HEK293 (cell line): ENCODE measurements around the gene COPZ1.
A peak's percentile ranks its signal among the peaks of the same experiment; 100 is the strongest.

Source experiments
- KLF10 ChIP-seq: fragments of 450-650 bp; IDR thresholded peaks from 2 replicates; pipeline ENCODE4 v1.5.1; 2018; ENCODE audit warnings: missing biosample characterization, mild to moderate bottlenecking, missing genetic modification characterization
- ZBTB17 ChIP-seq: fragments of 450-650 bp; formaldehyde crosslinking; IDR thresholded peaks from 2 replicates; pipeline ENCODE4 v1.5.1; 2016; ENCODE audit warnings: missing biosample characterization, missing genetic modification characterization
- ZBTB48 ChIP-seq: fragments of 450-650 bp; formaldehyde crosslinking; IDR thresholded peaks from 2 replicates; pipeline ENCODE4 v1.5.1; 2016; ENCODE audit warnings: missing biosample characterization, missing genetic modification characterization
- ZNF112 ChIP-seq: fragments of 450-650 bp; formaldehyde crosslinking; IDR thresholded peaks from 2 replicates; pipeline ENCODE4 v1.5.0; 2017; ENCODE audit warnings: missing biosample characterization, missing genetic modification characterization
- ZNF138 ChIP-seq: fragments of 450-650 bp; formaldehyde crosslinking; IDR thresholded peaks from 2 replicates; pipeline ENCODE4 v1.5.1; 2016; ENCODE audit warnings: missing biosample characterization, missing genetic modification characterization, borderline replicate concordance
- ZNF274 ChIP-seq, 2 experiments: fragments of 200-500 bp in 1 of 2; fragments of 450-650 bp in 1 of 2; sonication (Bioruptor generic) in 1 of 2; formaldehyde crosslinking in 1 of 2; IDR thresholded peaks; 2 replicates each; pipeline versions ENCODE4 v1.5.1 to v1.6.1; 2014 to 2016; ENCODE audit warnings: borderline replicate concordance in 1 of 2, inconsistent platforms in 1 of 2, low read length in 1 of 2, missing biosample characterization in 1 of 2, missing genetic modification characterization in 1 of 2
- ZNF521 ChIP-seq: fragments of 450-650 bp; formaldehyde crosslinking; IDR thresholded peaks from 2 replicates; pipeline ENCODE4 v1.5.1; 2017; ENCODE audit warnings: missing biosample characterization, mild to moderate bottlenecking, missing genetic modification characterization
- ZNF529 ChIP-seq: fragments of 450-650 bp; formaldehyde crosslinking; IDR thresholded peaks from 2 replicates; pipeline ENCODE4 v1.5.1; 2017; ENCODE audit warnings: missing genetic modification characterization, missing biosample characterization; ENCODE audit not compliant: insufficient replicate concordance
- ZNF561 ChIP-seq: fragments of 450-650 bp; IDR thresholded peaks from 2 replicates; pipeline ENCODE4 v1.5.1; 2018; ENCODE audit warnings: missing biosample characterization, missing genetic modification characterization, borderline replicate concordance
- ZNF571 ChIP-seq: fragments of 450-650 bp; formaldehyde crosslinking; IDR thresholded peaks from 2 replicates; pipeline ENCODE4 v1.5.0; 2017; ENCODE audit warnings: missing biosample characterization, missing genetic modification characterization
- ZNF600 ChIP-seq: fragments of 450-650 bp; formaldehyde crosslinking; IDR thresholded peaks from 2 replicates; pipeline ENCODE4 v1.5.1; 2016; ENCODE audit warnings: missing biosample characterization, missing genetic modification characterization
- ZNF610 ChIP-seq: fragments of 450-650 bp; formaldehyde crosslinking; IDR thresholded peaks from 2 replicates; pipeline ENCODE4 v1.5.1; 2016; ENCODE audit warnings: missing biosample characterization, missing genetic modification characterization, borderline replicate concordance
- ZNF660 ChIP-seq: fragments of 450-650 bp; IDR thresholded peaks from 2 replicates; pipeline ENCODE4 v1.5.1; 2018; ENCODE audit warnings: missing biosample characterization, mild to moderate bottlenecking, missing genetic modification characterization
- ZNF670 ChIP-seq: fragments of 450-650 bp; formaldehyde crosslinking; IDR thresholded peaks from 2 replicates; pipeline ENCODE4 v1.5.1; 2016; ENCODE audit warnings: missing biosample characterization, missing genetic modification characterization, low read depth
- ZNF830 ChIP-seq: fragments of 450-650 bp; IDR thresholded peaks from 2 replicates; pipeline ENCODE4 v1.5.0; 2018; ENCODE audit warnings: missing biosample characterization, missing genetic modification characterization, low read depth, mild to moderate bottlenecking, moderate library complexity
- ZNF837 ChIP-seq: fragments of 450-650 bp; formaldehyde crosslinking; IDR thresholded peaks from 2 replicates; pipeline ENCODE4 v1.5.1; 2016; ENCODE audit warnings: missing biosample characterization, missing genetic modification characterization
- TF ChIP-seq, protein P1 (sequence below): fragments of 450-650 bp; formaldehyde crosslinking; IDR thresholded peaks from 2 replicates; pipeline ENCODE4 v1.5.1; 2017; ENCODE audit warnings: missing biosample characterization, missing genetic modification characterization
- TF ChIP-seq, protein P2 (sequence below): sonication (generic); formaldehyde crosslinking; IDR thresholded peaks from 2 replicates; pipeline ENCODE4 v1.8.1; 2022; ENCODE audit warnings: mild to moderate bottlenecking, moderate library complexity, missing genetic modification reagents
- TF ChIP-seq, protein P3 (sequence below): fragments of 450-650 bp; IDR thresholded peaks from 2 replicates; pipeline ENCODE4 v1.5.1; 2018; ENCODE audit warnings: missing biosample characterization, missing genetic modification characterization
- TF ChIP-seq, protein P4 (sequence below): fragments of 450-650 bp; formaldehyde crosslinking; IDR thresholded peaks from 2 replicates; pipeline ENCODE4 v1.5.1; 2016; ENCODE audit warnings: missing biosample characterization, missing genetic modification characterization
- TF ChIP-seq, protein P5 (sequence below): fragments of 450-650 bp; formaldehyde crosslinking; IDR thresholded peaks from 2 replicates; pipeline ENCODE4 v1.5.1; 2016; ENCODE audit warnings: missing biosample characterization, missing genetic modification characterization
- TF ChIP-seq, protein P6 (sequence below): fragments of 450-650 bp; IDR thresholded peaks from 2 replicates; pipeline ENCODE4 v1.5.1; 2018; ENCODE audit warnings: missing biosample characterization, mild to moderate bottlenecking, missing genetic modification characterization
- TF ChIP-seq, protein P7 (sequence below): fragments of 450-650 bp; formaldehyde crosslinking; IDR thresholded peaks from 2 replicates; pipeline ENCODE4 v1.5.1; 2016; ENCODE audit warnings: missing biosample characterization, missing genetic modification characterization

Gene COPZ1

DNA sequence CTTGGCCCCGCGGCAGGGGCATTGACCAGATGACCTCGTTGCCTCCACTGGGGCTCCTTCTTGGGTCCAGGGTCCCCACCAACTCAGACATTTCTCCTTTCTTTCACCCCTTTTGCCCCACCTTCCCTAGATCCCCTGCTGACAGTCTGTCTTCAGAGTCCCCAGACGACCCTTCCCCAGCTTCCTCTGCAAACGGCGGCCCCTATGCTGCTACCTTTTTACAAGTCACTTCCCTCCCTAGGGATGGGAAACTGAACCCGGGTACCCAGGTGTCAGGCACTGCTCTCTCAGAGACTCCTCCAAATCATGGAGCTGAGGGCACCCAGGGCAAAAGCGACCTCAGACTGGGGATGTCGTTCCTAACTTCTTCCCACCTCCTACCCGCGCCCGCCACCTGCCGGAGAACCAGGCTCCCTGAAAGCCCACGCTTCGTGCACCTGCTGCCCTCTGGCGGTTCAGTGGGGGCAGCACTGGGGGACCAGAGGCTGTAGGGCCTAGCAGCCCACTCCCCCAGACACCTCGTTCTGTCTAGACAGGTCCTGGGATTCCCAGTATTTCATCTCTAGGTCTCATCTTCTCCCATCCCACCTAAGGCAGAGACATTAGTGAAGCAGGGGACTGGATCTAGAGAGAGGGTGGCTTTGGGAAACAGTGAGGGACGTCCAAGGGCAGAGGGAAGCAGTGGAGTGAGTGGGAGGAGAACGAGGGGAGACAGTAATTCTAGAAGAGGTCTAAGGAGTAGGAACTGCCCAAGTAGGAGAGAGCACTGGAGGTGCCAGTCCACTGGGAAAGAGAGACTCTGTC lies 54.7 kb downstream of the COPZ1 start (continued):
- TF ChIP-seq, protein P1, sequence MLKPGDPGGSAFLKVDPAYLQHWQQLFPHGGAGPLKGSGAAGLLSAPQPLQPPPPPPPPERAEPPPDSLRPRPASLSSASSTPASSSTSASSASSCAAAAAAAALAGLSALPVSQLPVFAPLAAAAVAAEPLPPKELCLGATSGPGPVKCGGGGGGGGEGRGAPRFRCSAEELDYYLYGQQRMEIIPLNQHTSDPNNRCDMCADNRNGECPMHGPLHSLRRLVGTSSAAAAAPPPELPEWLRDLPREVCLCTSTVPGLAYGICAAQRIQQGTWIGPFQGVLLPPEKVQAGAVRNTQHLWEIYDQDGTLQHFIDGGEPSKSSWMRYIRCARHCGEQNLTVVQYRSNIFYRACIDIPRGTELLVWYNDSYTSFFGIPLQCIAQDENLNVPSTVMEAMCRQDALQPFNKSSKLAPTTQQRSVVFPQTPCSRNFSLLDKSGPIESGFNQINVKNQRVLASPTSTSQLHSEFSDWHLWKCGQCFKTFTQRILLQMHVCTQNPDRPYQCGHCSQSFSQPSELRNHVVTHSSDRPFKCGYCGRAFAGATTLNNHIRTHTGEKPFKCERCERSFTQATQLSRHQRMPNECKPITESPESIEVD (tag by site-specific recombination): no peak
- TF ChIP-seq ZNF529 (tag by site-specific recombination) (no peak), ZNF521 (tag by site-specific recombination) (no peak), ZBTB48 (tag by site-specific recombination) (peak; percentile 79), ZNF274 (IDR thresholded peaks at IDR 0.05; ENCODE audit: low read length) (no peak), ZNF274 (tag by site-specific recombination; IDR thresholded peaks at IDR 0.05; ENCODE audit: borderline replicate concordance) (no peak), ZNF837 (tag by site-specific recombination) (no peak), ZNF660 (tag by site-specific recombination) (peak; percentile 91), ZNF830 (tag by site-specific recombination) (no peak), ZNF561 (peak; percentile 34; the same call in 1 of the 2 replicates), KLF10 (no peak; the same call in 1 of the 2 replicates), ZNF600 (0 out of 2 replicates have a peak, but pooled peaks have one; percentile 26), ZNF112 (tag by site-specific recombination) (no peak), ZNF610 (tag by site-specific recombination) (no peak), ZNF138 (no peak), ZNF571 (no peak), ZNF670 (no peak), ZBTB17 (peak; percentile 75; the same call in 1 of the 2 replicates)
- TF ChIP-seq, protein P2, sequence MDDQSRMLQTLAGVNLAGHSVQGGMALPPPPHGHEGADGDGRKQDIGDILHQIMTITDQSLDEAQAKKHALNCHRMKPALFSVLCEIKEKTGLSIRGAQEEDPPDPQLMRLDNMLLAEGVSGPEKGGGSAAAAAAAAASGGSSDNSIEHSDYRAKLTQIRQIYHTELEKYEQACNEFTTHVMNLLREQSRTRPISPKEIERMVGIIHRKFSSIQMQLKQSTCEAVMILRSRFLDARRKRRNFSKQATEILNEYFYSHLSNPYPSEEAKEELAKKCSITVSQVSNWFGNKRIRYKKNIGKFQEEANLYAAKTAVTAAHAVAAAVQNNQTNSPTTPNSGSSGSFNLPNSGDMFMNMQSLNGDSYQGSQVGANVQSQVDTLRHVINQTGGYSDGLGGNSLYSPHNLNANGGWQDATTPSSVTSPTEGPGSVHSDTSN (CRISPR knock-in tag): no peak
- TF ChIP-seq, protein P3, sequence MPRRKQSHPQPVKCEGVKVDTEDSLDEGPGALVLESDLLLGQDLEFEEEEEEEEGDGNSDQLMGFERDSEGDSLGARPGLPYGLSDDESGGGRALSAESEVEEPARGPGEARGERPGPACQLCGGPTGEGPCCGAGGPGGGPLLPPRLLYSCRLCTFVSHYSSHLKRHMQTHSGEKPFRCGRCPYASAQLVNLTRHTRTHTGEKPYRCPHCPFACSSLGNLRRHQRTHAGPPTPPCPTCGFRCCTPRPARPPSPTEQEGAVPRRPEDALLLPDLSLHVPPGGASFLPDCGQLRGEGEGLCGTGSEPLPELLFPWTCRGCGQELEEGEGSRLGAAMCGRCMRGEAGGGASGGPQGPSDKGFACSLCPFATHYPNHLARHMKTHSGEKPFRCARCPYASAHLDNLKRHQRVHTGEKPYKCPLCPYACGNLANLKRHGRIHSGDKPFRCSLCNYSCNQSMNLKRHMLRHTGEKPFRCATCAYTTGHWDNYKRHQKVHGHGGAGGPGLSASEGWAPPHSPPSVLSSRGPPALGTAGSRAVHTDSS: no peak
- TF ChIP-seq, protein P4, sequence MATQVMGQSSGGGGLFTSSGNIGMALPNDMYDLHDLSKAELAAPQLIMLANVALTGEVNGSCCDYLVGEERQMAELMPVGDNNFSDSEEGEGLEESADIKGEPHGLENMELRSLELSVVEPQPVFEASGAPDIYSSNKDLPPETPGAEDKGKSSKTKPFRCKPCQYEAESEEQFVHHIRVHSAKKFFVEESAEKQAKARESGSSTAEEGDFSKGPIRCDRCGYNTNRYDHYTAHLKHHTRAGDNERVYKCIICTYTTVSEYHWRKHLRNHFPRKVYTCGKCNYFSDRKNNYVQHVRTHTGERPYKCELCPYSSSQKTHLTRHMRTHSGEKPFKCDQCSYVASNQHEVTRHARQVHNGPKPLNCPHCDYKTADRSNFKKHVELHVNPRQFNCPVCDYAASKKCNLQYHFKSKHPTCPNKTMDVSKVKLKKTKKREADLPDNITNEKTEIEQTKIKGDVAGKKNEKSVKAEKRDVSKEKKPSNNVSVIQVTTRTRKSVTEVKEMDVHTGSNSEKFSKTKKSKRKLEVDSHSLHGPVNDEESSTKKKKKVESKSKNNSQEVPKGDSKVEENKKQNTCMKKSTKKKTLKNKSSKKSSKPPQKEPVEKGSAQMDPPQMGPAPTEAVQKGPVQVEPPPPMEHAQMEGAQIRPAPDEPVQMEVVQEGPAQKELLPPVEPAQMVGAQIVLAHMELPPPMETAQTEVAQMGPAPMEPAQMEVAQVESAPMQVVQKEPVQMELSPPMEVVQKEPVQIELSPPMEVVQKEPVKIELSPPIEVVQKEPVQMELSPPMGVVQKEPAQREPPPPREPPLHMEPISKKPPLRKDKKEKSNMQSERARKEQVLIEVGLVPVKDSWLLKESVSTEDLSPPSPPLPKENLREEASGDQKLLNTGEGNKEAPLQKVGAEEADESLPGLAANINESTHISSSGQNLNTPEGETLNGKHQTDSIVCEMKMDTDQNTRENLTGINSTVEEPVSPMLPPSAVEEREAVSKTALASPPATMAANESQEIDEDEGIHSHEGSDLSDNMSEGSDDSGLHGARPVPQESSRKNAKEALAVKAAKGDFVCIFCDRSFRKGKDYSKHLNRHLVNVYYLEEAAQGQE (tag by site-specific recombination): 0 out of 2 replicates have a peak, but pooled peaks have one; percentile 12
- TF ChIP-seq, protein P5, sequence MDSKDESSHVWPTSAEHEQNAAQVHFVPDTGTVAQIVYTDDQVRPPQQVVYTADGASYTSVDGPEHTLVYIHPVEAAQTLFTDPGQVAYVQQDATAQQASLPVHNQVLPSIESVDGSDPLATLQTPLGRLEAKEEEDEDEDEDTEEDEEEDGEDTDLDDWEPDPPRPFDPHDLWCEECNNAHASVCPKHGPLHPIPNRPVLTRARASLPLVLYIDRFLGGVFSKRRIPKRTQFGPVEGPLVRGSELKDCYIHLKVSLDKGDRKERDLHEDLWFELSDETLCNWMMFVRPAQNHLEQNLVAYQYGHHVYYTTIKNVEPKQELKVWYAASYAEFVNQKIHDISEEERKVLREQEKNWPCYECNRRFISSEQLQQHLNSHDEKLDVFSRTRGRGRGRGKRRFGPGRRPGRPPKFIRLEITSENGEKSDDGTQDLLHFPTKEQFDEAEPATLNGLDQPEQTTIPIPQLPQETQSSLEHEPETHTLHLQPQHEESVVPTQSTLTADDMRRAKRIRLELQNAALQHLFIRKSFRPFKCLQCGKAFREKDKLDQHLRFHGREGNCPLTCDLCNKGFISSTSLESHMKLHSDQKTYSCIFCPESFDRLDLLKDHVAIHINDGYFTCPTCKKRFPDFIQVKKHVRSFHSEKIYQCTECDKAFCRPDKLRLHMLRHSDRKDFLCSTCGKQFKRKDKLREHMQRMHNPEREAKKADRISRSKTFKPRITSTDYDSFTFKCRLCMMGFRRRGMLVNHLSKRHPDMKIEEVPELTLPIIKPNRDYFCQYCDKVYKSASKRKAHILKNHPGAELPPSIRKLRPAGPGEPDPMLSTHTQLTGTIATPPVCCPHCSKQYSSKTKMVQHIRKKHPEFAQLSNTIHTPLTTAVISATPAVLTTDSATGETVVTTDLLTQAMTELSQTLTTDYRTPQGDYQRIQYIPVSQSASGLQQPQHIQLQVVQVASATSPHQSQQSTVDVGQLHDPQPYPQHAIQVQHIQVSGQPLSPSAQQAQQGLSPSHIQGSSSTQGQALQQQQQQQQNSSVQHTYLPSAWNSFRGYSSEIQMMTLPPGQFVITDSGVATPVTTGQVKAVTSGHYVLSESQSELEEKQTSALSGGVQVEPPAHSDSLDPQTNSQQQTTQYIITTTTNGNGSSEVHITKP (tag by site-specific recombination): peak; percentile 75
- TF ChIP-seq, protein P6, sequence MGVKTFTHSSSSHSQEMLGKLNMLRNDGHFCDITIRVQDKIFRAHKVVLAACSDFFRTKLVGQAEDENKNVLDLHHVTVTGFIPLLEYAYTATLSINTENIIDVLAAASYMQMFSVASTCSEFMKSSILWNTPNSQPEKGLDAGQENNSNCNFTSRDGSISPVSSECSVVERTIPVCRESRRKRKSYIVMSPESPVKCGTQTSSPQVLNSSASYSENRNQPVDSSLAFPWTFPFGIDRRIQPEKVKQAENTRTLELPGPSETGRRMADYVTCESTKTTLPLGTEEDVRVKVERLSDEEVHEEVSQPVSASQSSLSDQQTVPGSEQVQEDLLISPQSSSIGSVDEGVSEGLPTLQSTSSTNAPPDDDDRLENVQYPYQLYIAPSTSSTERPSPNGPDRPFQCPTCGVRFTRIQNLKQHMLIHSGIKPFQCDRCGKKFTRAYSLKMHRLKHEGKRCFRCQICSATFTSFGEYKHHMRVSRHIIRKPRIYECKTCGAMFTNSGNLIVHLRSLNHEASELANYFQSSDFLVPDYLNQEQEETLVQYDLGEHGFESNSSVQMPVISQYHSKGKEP (tag by site-specific recombination): 0 out of 2 replicates have a peak, but pooled peaks have one; percentile 24
- TF ChIP-seq, protein P7, sequence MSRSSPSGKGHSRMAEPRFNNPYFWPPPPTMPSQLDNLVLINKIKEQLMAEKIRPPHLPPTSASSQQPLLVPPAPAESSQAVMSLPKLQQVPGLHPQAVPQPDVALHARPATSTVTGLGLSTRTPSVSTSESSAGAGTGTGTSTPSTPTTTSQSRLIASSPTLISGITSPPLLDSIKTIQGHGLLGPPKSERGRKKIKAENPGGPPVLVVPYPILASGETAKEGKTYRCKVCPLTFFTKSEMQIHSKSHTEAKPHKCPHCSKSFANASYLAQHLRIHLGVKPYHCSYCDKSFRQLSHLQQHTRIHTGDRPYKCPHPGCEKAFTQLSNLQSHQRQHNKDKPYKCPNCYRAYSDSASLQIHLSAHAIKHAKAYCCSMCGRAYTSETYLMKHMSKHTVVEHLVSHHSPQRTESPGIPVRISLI (tag by site-specific recombination): no peak
